K562 (cell line): ENCODE measurements around the gene FYB1. TPM values are rescaled to one million over a fixed set of nuclear protein-coding genes. Genes with fewer than 3 reads are reported as not detected.

Experiments
- ATF4 ChIP-seq: fragments of 450-650 bp; formaldehyde crosslinking; IDR thresholded peaks from 2 replicates; pipeline ENCODE4 v1.4.0; 2022; ENCODE audit warnings: mild to moderate bottlenecking, moderate library complexity
- CTCF ChIP-seq, 3 experiments: IDR thresholded peaks in 2 of 3; conservative IDR thresholded peaks in 1 of 3; 2 replicates each; pipeline ENCODE4 v1.5.1; 2011 to 2012; ENCODE audit warnings: low read length in 3 of 3, mild to moderate bottlenecking in 3 of 3, control low read depth in 2 of 3, improper control_type of control experiment in 1 of 3, inconsistent platforms in 1 of 3, low read depth in 1 of 3, mixed read lengths in 1 of 3, moderate library complexity in 1 of 3; ENCODE audit not compliant: insufficient read depth in 2 of 3
- FOXP4 ChIP-seq: sonication (generic); formaldehyde crosslinking; IDR thresholded peaks from 2 replicates; pipeline ENCODE4 v1.8.0; 2022; ENCODE audit warnings: mild to moderate bottlenecking, missing genetic modification reagents, borderline replicate concordance
- GTF2F1 ChIP-seq: IDR thresholded peaks from 2 replicates; pipeline ENCODE4 v1.6.1; 2011; ENCODE audit warnings: low read depth, low read length, improper control_type of control experiment
- NCOA2 ChIP-seq, 2 experiments: fragments of 450-650 bp; IDR thresholded peaks; 2 replicates each; pipeline ENCODE4 v1.6.1; 2018; ENCODE audit warnings: mild to moderate bottlenecking in 2 of 2, moderate library complexity in 1 of 2; ENCODE audit not compliant: partially characterized antibody in 2 of 2
- SIN3A ChIP-seq, 2 experiments: fragments of 150-350 bp in 1 of 2; IDR thresholded peaks; 2 replicates each; pipeline ENCODE4 v1.6.1; 2011 to 2016; ENCODE audit warnings: borderline replicate concordance in 2 of 2, low read depth in 2 of 2, low read length in 2 of 2, mild to moderate bottlenecking in 2 of 2, moderate library complexity in 2 of 2; ENCODE audit not compliant: control insufficient read depth in 1 of 2
- SP1 ChIP-seq: sonication (generic); formaldehyde crosslinking; IDR thresholded peaks from 2 replicates; pipeline ENCODE4 v1.8.1; 2022; ENCODE audit warnings: mild to moderate bottlenecking, missing genetic modification reagents
- SRSF3 ChIP-seq: fragments of 200-400 bp; formaldehyde crosslinking; IDR thresholded peaks from 2 replicates; pipeline ENCODE4 v1.6.1; 2016; ENCODE audit warnings: mild to moderate bottlenecking, low read length, moderate library complexity; ENCODE audit not compliant: insufficient read depth
- TFAM ChIP-seq: fragments of 250-450 bp; sonication (Bioruptor Pico); conservative IDR thresholded peaks from 2 replicates; pipeline ENCODE4 v1.5.0; 2021; ENCODE audit warnings: mild to moderate bottlenecking, moderate library complexity
- TOE1 ChIP-seq, 2 experiments: fragments of 450-650 bp in 1 of 2; sonication (generic) in 1 of 2; formaldehyde crosslinking in 1 of 2; IDR thresholded peaks; 2 replicates each; pipeline versions ENCODE4 v1.7.1 to v1.8.0; 2016 to 2022; ENCODE audit warnings: borderline replicate concordance in 2 of 2, mild to moderate bottlenecking in 2 of 2, antibody characterized with exemption in 1 of 2, inconsistent platforms in 1 of 2, low read depth in 1 of 2, missing genetic modification reagents in 1 of 2, moderate library complexity in 1 of 2
- ZNF24 ChIP-seq: fragments of 450-650 bp; IDR thresholded peaks from 2 replicates; pipeline ENCODE4 v1.6.1; 2016
- ZNF780A ChIP-seq: fragments of 250-450 bp; sonication (Bioruptor Pico); IDR thresholded peaks from 2 replicates; pipeline ENCODE4 v1.5.0; 2021; ENCODE audit warnings: mild to moderate bottlenecking
- polyA plus RNA-seq, 8 experiments: library from polyadenylated mRNA; depleted of rRNA in 4 of 8; stranded (reverse) in 5 of 8; unstranded in 3 of 8; fragments of >200 nt; fragmentation: Nextera tagmentation in 2 of 8; fragmentation: Illumina TruSeq in 1 of 8; extraction: Ambion mirVana in 2 of 8; extraction: Trizol in 1 of 8; gene quantifications; 2 replicates each; pipeline versions ENCODE4 v1.2.1 to v1.2.3, GENCODE V29; 2011 to 2014; ENCODE audit warnings: inconsistent platforms in 1 of 8, missing spikeins in 1 of 8
- total RNA-seq, 7 experiments: library from RNA; depleted of rRNA in 6 of 7; stranded (reverse); fragments of >200 nt in 6 of 7; fragmentation: Illumina TruSeq in 2 of 7; extraction: Trizol in 2 of 7; gene quantifications; 2 replicates each; pipeline versions ENCODE4 v1.2.1 to v1.2.3, GENCODE V29; 2011 to 2021; ENCODE audit warnings: low replicate concordance in 1 of 7
- TF ChIP-seq, protein P1 (sequence below): sonication (generic); formaldehyde crosslinking; IDR thresholded peaks from 2 replicates; pipeline ENCODE4 v1.5.0; 2020; ENCODE audit warnings: missing genetic modification reagents
- TF ChIP-seq, protein P2 (sequence below): fragments of 150-350 bp; IDR thresholded peaks from 2 replicates; pipeline ENCODE4 v1.6.1; 2014; ENCODE audit warnings: low read depth, mild to moderate bottlenecking, low read length, borderline replicate concordance

The FYB1 gene
- total and polyA plus RNA-seq, 9 of the 15 experiments (the other 6 are each of a cell fraction or from before 2014, with no cell fraction given): 4.7 to 31.5 (median 9.7) TPM

GRCh38 chr5:39072925-39073766 is 146.2 kb downstream of the FYB1 start (continued):
- no peak for TF ChIP-seq TOE1 (IDR thresholded peaks at IDR 0.05; ENCODE audit: borderline replicate concordance)
- no peak; the same call in 1 of the 2 replicates for TF ChIP-seq TOE1 (CRISPR knock-in tag; IDR thresholded peaks at IDR 0.05; ENCODE audit: borderline replicate concordance, low read depth)
- no peak for TF ChIP-seq CTCF (IDR thresholded peaks at IDR 0.05 in 2 of 3, conservative IDR thresholded peaks at IDR 0.05 in 1 of 3; ENCODE audit: insufficient read depth in 2 of 3, low read depth in 1 of 3, low read length in 3 of 3)
- TF ChIP-seq TFAM (CRISPR knock-in tag): no peak
- TF ChIP-seq SP1 (CRISPR knock-in tag): peak; percentile 68; the same call in 1 of the 2 replicates
- peak in 1 of 2 experiments; percentile 68; a peak in 1 of 4 replicates for TF ChIP-seq SIN3A (IDR thresholded peaks at IDR 0.05; ENCODE audit: borderline replicate concordance in 2 of 2, control insufficient read depth in 1 of 2, low read depth in 2 of 2, low read length in 2 of 2)
- no peak for TF ChIP-seq ZNF24
- 0 out of 2 replicates have a peak, but pooled peaks have one; percentile 29 for TF ChIP-seq SRSF3
- TF ChIP-seq, protein P1, sequence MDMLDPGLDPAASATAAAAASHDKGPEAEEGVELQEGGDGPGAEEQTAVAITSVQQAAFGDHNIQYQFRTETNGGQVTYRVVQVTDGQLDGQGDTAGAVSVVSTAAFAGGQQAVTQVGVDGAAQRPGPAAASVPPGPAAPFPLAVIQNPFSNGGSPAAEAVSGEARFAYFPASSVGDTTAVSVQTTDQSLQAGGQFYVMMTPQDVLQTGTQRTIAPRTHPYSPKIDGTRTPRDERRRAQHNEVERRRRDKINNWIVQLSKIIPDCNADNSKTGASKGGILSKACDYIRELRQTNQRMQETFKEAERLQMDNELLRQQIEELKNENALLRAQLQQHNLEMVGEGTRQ: no peak
- TF ChIP-seq, protein P2, sequence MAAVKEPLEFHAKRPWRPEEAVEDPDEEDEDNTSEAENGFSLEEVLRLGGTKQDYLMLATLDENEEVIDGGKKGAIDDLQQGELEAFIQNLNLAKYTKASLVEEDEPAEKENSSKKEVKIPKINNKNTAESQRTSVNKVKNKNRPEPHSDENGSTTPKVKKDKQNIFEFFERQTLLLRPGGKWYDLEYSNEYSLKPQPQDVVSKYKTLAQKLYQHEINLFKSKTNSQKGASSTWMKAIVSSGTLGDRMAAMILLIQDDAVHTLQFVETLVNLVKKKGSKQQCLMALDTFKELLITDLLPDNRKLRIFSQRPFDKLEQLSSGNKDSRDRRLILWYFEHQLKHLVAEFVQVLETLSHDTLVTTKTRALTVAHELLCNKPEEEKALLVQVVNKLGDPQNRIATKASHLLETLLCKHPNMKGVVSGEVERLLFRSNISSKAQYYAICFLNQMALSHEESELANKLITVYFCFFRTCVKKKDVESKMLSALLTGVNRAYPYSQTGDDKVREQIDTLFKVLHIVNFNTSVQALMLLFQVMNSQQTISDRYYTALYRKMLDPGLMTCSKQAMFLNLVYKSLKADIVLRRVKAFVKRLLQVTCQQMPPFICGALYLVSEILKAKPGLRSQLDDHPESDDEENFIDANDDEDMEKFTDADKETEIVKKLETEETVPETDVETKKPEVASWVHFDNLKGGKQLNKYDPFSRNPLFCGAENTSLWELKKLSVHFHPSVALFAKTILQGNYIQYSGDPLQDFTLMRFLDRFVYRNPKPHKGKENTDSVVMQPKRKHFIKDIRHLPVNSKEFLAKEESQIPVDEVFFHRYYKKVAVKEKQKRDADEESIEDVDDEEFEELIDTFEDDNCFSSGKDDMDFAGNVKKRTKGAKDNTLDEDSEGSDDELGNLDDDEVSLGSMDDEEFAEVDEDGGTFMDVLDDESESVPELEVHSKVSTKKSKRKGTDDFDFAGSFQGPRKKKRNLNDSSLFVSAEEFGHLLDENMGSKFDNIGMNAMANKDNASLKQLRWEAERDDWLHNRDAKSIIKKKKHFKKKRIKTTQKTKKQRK: no peak
- TF ChIP-seq GTF2F1: no peak; the same call in 1 of the 2 replicates
- TF ChIP-seq ATF4 (CRISPR knock-in tag): no peak
- 0 out of 2 replicates have a peak, but pooled peaks have one; percentile 9 for TF ChIP-seq ZNF780A
- no peak for TF ChIP-seq NCOA2 (IDR thresholded peaks at IDR 0.05; ENCODE audit: partially characterized antibody in 2 of 2)
- TF ChIP-seq FOXP4: no peak; the same call in 1 of the 2 replicates
